Keratinocyte (primary cell): ENCODE data around the gene STIP1. TPM values are rescaled to one million over a fixed set of nuclear protein-coding genes. Genes with fewer than 3 reads are reported as not detected.

Experiments used
- DNase-seq: peaks from one replicate; pipeline ENCODE4 v3.0.0-alpha.2; 2011; ENCODE audit warnings: low read depth, missing footprints, low spot score
- FAIRE-seq: peaks from 2 replicates; lab custom pipeline; 2011; peaks lifted over from hg19 to GRCh38; lab: Jason Lieb, UNC
- H2AFZ ChIP-seq: 2 replicates; pipeline ENCODE4 v1.6.0; 2012; ENCODE audit warnings: low read length, control low read depth, inconsistent platforms; ENCODE audit not compliant: control insufficient read depth
- H3K27ac ChIP-seq: 2 replicates; pipeline ENCODE4 v1.5.1; 2011; ENCODE audit warnings: low read length; ENCODE audit not compliant: control insufficient read depth, insufficient read depth
- H3K27me3 ChIP-seq: 3 replicates; pipeline ENCODE4 v1.6.0; 2011; ENCODE audit warnings: low read length; ENCODE audit not compliant: control insufficient read depth, insufficient read depth; ENCODE audit errors: extremely low read depth
- H3K36me3 ChIP-seq, 2 experiments: 2 replicates in 1 of 2; 3 replicates in 1 of 2; pipeline ENCODE4 v1.5.1; 2011; ENCODE audit warnings: low read length in 2 of 2, mild to moderate bottlenecking in 1 of 2; ENCODE audit not compliant: control insufficient read depth in 2 of 2, insufficient read depth in 2 of 2; ENCODE audit errors: extremely low read depth in 1 of 2
- H3K4me1 ChIP-seq: 3 replicates; pipeline ENCODE4 v1.5.1; 2011; ENCODE audit warnings: low read length; ENCODE audit not compliant: control insufficient read depth, insufficient read depth; ENCODE audit errors: extremely low read depth
- H3K4me2 ChIP-seq: 3 replicates; pipeline ENCODE4 v1.6.0; 2011; ENCODE audit warnings: low read depth, low read length; ENCODE audit not compliant: control insufficient read depth, insufficient read depth; ENCODE audit errors: extremely low read depth
- H3K4me3 ChIP-seq, 3 experiments: fragments of 200-600 bp in 1 of 3; sonication (generic) in 1 of 3; 2 replicates in 2 of 3; 3 replicates in 1 of 3; pipeline ENCODE4 v1.5.1; 2011 to 2016; ENCODE audit warnings: low read length in 3 of 3, mild to moderate bottlenecking in 3 of 3, control low read depth in 2 of 3, inconsistent platforms in 1 of 3, low read depth in 1 of 3, mixed read lengths in 1 of 3, mixed run types in 1 of 3, moderate library complexity in 1 of 3; ENCODE audit not compliant: control insufficient read depth in 2 of 3, insufficient read depth in 2 of 3; ENCODE audit errors: extremely low read depth in 1 of 3
- H3K79me2 ChIP-seq: 2 replicates; pipeline ENCODE4 v1.6.0; 2012; ENCODE audit warnings: low read length; ENCODE audit not compliant: control insufficient read depth, insufficient read depth
- H3K9ac ChIP-seq: 3 replicates; pipeline ENCODE4 v1.6.0; 2011; ENCODE audit warnings: low read length; ENCODE audit not compliant: control insufficient read depth, insufficient read depth; ENCODE audit errors: extremely low read depth
- H3K9me1 ChIP-seq: 3 replicates; pipeline ENCODE4 v1.6.0; 2011; ENCODE audit warnings: low read length; ENCODE audit not compliant: control insufficient read depth, insufficient read depth; ENCODE audit errors: extremely low read depth
- H3K9me3 ChIP-seq: 2 replicates; pipeline ENCODE4 v1.5.1; 2012; ENCODE audit warnings: low read depth, low read length; ENCODE audit not compliant: control insufficient read depth
- H4K20me1 ChIP-seq: 3 replicates; pipeline ENCODE4 v1.6.0; 2011; ENCODE audit warnings: low read length; ENCODE audit not compliant: control insufficient read depth, insufficient read depth; ENCODE audit errors: extremely low read depth
- EZH2 ChIP-seq: IDR thresholded peaks from one replicate; pipeline ENCODE4 v1.6.1; 2012; ENCODE audit warnings: inconsistent platforms, mild to moderate bottlenecking, low read length, moderate library complexity
- dilution Hi-C: fragments of 300-500 bp; cut with MboI; formaldehyde crosslinking; loops from one replicate; pipeline ENCODE4 v1.7.0; 2020; ENCODE audit warnings: low sequenced_read_pairs; ENCODE audit not compliant: extremely low pct_ligation_motif_present
- polyA plus RNA-seq, 5 experiments: library from polyadenylated mRNA; depleted of rRNA in 3 of 5; stranded (reverse) in 3 of 5; stranded (forward) in 1 of 5; unstranded in 1 of 5; fragments of >200 nt; gene quantifications; 1 replicate in 1 of 5; 2 replicates in 3 of 5; 3 replicates in 1 of 5; pipeline versions ENCODE4 v1.2.1 to v1.2.3, GENCODE V29; 2011 to 2012; ENCODE audit warnings: missing spikeins in 2 of 5, low read depth in 1 of 5, low replicate concordance in 1 of 5
- TF ChIP-seq, protein P1 (sequence below), 3 experiments: IDR thresholded peaks in 1 of 3; conservative IDR thresholded peaks in 1 of 3; optimal IDR thresholded peaks in 1 of 3; 2 replicates in 2 of 3; 3 replicates in 1 of 3; pipeline versions ENCODE3 to v1.5.1; 2011; ENCODE audit warnings: low read length in 3 of 3, mild to moderate bottlenecking in 3 of 3, moderate library complexity in 2 of 3, control low read depth in 1 of 3, inconsistent platforms in 1 of 3; ENCODE audit not compliant: insufficient read depth in 2 of 3; ENCODE audit errors: extremely low read depth in 1 of 3

STIP1 gene
- polyA plus RNA-seq, 1 donor (not counting 4 experiments of a cell fraction or from before 2014, with no cell fraction given), result 206 TPM

DNA sequence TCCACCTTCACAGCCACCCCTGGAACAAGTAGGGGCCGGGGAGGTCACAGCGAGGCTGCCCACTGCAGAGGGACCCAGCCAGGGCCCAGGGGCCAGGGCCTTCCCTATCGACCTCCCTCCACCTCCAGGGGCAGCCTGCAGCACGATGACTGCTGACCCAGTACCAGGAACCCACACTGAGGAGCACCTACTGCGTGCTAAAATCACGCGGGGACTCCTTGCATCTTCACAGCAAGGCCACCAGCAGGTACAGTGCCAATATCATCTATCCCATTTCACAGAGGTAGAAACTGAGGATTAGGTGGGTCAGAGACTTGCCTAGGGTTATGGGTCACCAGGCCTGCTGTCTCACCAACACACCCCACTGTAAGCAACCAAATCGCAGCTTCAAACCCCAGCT, 34.6 kb upstream of the STIP1 start:
- TF ChIP-seq, protein P1, sequence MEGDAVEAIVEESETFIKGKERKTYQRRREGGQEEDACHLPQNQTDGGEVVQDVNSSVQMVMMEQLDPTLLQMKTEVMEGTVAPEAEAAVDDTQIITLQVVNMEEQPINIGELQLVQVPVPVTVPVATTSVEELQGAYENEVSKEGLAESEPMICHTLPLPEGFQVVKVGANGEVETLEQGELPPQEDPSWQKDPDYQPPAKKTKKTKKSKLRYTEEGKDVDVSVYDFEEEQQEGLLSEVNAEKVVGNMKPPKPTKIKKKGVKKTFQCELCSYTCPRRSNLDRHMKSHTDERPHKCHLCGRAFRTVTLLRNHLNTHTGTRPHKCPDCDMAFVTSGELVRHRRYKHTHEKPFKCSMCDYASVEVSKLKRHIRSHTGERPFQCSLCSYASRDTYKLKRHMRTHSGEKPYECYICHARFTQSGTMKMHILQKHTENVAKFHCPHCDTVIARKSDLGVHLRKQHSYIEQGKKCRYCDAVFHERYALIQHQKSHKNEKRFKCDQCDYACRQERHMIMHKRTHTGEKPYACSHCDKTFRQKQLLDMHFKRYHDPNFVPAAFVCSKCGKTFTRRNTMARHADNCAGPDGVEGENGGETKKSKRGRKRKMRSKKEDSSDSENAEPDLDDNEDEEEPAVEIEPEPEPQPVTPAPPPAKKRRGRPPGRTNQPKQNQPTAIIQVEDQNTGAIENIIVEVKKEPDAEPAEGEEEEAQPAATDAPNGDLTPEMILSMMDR (optimal IDR thresholded peaks at IDR 0.05 in 1 of 3, IDR thresholded peaks at IDR 0.05 in 1 of 3, conservative IDR thresholded peaks at IDR 0.05 in 1 of 3; ENCODE audit: extremely low read depth in 1 of 3, insufficient read depth in 2 of 3, low read length in 3 of 3), result no peak
- no peak for TF ChIP-seq EZH2
- Histone ChIP-seq H3K9ac (no peak overlapping the region), H3K79me2 (no peaks in the 10 kb centered on the region), H3K9me3 (no peaks in the 10 kb centered on the region), H3K4me3 (no peak overlapping the region), H3K36me3 (no peaks in the 10 kb centered on the region), H2AFZ (no peak overlapping the region), H3K9me1 (no peaks in the 10 kb centered on the region), H4K20me1 (peaks cover 2% of the 10 kb centered on the region), H3K27ac (no peak overlapping the region), H3K27me3 (no peaks in the 10 kb centered on the region), H3K4me2 (no peak overlapping the region), H3K4me1 (no peaks in the 10 kb centered on the region)
- FAIRE-seq, result no peak
- dilution Hi-C loops, result no loop called here
- DNase-seq, result no peak

DNA sequence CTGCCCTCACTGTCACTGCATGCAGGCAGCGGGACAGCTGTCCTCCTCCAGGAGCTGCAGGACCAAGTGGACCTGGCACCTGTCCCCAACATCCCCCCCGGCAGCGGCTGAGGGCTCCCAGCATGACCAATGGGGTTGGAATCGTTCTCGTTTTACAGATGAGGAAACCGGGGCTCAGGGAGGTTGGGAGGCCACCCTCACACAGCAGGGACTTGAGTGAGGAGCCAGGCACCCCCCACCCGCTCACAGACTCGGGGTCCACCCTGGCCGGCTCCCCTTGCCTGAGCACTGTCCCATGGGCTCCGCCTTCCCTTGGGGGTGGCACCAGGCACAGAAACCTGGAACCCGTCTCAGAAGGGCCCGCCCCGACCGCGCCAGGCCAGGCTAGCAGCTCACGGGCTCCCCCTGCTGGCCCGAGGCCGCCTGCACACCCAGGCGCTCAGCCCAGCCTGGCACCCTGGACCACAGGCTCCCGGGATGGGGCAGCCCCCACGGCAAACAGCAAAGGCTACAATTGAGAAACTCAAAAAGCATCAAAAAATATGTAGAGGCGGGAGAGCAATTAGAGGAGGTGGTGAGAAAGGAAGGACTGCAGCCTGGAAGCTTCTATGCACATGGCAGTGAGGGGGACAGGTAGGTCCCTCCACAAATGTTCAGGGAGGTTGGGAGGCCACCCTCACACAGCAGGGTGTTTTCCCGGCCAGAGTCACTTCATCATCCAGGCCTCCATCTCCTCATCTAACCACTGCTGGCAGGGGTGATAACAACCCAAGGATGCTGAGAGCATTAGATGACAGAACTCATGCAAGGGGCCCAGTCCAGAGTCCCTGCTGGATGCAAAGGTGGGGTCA, 32.9 kb upstream of the STIP1 start:
- no peaks in the 10 kb centered on the region for H3K79me2 ChIP-seq
- DNase-seq (no peak), FAIRE-seq (no peak)
- no peak for TF ChIP-seq EZH2
- TF ChIP-seq, protein P1 (optimal IDR thresholded peaks at IDR 0.05 in 1 of 3, IDR thresholded peaks at IDR 0.05 in 1 of 3, conservative IDR thresholded peaks at IDR 0.05 in 1 of 3; ENCODE audit: extremely low read depth in 1 of 3, insufficient read depth in 2 of 3, low read length in 3 of 3), result peak; percentile 90 to 99 (median 92)
- H3K27me3 ChIP-seq, result no peaks in the 10 kb centered on the region
- H3K9ac ChIP-seq, result no peak overlapping the region
- no peaks in the 10 kb centered on the region for H3K36me3 ChIP-seq
- H3K9me1 ChIP-seq, result no peaks in the 10 kb centered on the region
- H3K4me2 ChIP-seq, result peak overlapping the region; percentile 37
- dilution Hi-C loops, result no loop called here
- H2AFZ ChIP-seq, result no peak overlapping the region
- H3K4me3 ChIP-seq, result no peak overlapping the region
- H3K4me1 ChIP-seq, result no peaks in the 10 kb centered on the region
- H4K20me1 ChIP-seq, result peaks cover 2% of the 10 kb centered on the region
- no peak overlapping the region for H3K27ac ChIP-seq
- no peaks in the 10 kb centered on the region for H3K9me3 ChIP-seq
